Left renal cortex interstitium (tissue), 4 donors: ENCODE results near the gene TAF1C. TPM values are rescaled to one million over a fixed set of nuclear protein-coding genes. Genes with fewer than 3 reads are reported as not detected.

Source experiments
- DNase-seq, 4 donors: peaks; one replicate each; pipeline ENCODE4 v3.0.0-alpha.2; 2013; ENCODE audit warnings: low read depth in 4 of 4, low spot score in 2 of 4, missing footprints in 1 of 4
- polyA plus RNA-seq, 4 donors: library from polyadenylated mRNA; unstranded; fragments of 120-200 nt; gene quantifications; one replicate each; pipeline ENCODE4 v1.2.1, GENCODE V29; 2013; ENCODE audit not compliant: insufficient read length in 4 of 4

TAF1C gene
- polyA plus RNA-seq, 4 donors = 28.1 to 70.0 (median 43.5) TPM

GRCh38 chr16:84184775-84185174, 2.1 kb downstream of the TAF1C start:
- no peak for DNase-seq

GRCh38 chr16:84183911-84184591, 2.8 kb downstream of the TAF1C start:
- DNase-seq = no peak

DNA sequence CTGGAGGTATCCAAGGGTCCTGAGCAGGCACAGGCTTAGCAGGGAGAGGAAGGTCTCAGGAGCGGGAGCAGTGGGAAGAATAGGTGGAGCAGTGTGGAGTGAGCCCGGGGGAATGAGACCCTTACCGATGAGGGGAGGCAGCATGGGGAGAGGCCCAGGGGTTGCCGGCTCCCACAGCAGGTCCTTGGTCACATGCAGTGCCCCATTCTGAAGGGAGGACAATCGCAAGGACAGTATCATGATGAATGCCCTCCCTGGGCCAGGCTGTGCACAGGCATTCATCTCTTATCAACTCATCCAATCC, 3.3 kb downstream of the TAF1C start:
- DNase-seq = no peak

- no peak for DNase-seq
These were observed 3.9 kb downstream of the TAF1C start for GRCh38 chr16:84182680-84183571.

GRCh38 chr16:84182104-84182503, 4.8 kb downstream of the TAF1C start:
- DNase-seq = no peak

DNA sequence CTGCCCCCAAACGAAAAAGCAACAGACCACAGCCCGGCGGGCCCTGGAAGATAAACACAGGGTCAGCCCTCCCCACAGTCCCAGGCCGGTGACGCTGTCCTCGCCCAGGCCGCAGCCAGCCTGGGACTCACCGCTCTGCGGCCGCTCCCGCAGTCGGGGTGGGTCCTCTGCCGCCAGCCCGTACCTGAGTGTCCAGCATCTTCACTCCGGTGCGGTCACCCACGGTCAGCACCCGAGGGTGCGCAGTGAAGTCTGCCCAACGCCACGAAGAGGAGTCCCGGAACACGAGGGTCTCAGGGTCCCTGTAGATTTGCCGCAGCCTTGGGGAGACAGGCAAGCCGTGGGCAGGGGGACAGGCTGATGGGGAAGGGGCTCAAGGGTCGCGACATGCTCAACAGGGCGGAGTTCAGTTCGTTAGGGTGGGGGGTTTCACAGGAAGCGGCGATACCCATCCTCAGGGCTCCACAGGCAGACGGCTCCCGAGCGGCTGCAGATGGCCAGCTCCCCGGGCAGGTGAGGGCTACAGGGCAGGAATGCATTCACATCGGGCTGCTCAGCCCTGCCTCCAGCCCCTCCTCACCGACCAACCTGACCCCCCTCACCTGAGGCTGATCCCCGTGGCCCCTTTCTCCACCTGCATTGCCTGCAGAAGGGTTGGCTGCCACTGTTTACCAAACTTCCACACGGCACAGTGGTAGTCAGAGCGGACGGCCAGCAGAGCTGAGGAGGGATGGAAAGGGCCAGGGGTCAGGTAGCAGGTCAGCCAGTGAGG, 5.5 kb downstream of the TAF1C start:
- no peak for DNase-seq

GRCh38 chr16:84180519-84181140, 6.2 kb downstream of the TAF1C start:
- DNase-seq = no peak

- DNase-seq = no peak
These were observed 7.1 kb downstream of the TAF1C start for GRCh38 chr16:84179612-84180320.

DNA sequence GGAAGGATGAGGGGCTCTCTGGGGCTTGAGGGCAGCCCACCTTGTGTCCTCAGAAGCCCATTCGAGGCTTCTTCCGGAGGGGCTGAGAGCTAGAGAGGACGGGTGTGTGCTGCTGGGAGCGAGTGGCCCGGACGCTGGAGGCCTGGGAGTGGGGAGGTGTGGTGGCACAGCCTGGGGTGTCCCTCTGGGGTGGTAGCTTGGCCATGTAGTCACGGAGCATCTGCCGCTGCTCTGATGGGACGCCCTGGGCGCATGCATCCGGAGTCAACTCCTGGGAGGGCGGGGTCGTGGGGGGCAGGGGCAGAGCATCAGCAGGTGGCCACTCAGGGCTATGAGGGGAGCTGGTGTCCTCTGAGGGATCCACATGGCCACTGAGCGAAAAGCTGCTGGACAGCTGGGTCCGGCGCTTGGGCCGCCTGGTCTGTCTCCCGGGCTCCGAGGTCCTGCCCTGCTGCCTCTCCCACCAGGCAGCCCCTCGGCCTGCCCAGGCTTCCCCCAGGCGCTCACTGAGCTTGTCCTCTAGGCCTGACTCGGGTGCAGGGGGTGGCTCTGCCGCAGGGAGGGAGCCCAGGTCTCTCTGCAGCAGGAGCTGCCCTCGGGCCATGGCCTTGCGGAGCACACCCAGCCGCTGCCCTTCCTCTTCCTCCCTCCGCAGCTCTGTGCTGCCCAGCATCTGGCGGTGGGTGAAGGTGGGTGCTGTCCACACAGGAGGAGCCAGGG, 7.8 kb downstream of the TAF1C start:
- no peak for DNase-seq

- no peak for DNase-seq
These were observed 8.6 kb downstream of the TAF1C start for GRCh38 chr16:84178146-84178765.

DNA sequence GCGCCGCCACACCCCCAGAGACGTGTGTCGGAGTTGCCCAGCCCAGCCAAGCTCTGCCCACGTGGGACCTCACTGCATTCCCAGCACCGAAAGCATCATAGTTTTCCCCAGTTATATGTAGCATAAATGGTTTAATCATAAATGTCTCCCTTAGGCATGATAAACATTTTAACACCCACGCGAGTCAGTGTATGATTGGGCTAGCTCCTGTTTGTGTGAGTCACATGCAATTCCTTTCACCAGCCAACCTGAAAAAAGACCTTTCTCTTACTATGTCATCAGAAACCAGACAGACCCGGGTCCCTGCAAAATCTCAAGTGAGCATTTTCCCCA, 9.2 kb downstream of the TAF1C start:
- no peak for DNase-seq

- no peak for DNase-seq
These were observed 10.4 kb downstream of the TAF1C start for GRCh38 chr16:84176192-84177053.

DNA sequence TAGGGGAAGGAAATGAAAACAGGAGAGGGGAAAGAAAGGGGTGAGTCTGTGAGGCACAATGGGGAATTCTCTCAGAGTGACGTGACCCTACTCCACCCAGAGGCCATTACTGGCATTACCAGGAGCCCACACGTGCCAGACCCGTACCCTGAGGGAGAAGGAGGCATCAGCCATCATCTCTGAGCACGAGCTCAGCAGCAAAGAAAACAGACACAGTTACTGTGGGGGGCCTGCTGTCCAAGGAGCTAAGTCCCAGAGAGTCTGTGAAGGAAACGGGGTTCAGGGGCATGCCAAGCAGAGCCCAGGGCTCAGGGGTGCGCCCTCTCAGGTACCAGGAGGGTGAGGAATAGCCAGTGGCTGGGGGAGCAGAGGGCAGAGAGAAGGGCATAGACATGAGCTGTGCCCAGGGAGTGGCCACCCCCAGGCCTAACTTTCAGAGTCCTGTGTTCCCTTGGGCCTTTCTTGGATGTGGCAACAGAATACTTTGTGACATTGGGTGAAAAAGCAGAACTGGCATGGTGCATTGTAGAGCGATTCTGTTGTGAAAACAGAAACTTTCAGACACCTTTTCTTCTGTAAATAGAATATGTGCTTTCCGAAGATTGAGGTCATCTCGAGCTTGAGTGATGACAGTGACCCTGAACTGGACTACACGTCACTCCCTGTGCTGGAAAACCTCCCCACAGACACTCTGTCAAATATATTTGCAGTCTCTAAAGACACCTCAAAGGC, 11.3 kb downstream of the TAF1C start:
- peak in 1 of 4 donors; percentile 29 for DNase-seq

GRCh38 chr16:84174396-84174795, 12.5 kb downstream of the TAF1C start:
- no peak for DNase-seq

DNA sequence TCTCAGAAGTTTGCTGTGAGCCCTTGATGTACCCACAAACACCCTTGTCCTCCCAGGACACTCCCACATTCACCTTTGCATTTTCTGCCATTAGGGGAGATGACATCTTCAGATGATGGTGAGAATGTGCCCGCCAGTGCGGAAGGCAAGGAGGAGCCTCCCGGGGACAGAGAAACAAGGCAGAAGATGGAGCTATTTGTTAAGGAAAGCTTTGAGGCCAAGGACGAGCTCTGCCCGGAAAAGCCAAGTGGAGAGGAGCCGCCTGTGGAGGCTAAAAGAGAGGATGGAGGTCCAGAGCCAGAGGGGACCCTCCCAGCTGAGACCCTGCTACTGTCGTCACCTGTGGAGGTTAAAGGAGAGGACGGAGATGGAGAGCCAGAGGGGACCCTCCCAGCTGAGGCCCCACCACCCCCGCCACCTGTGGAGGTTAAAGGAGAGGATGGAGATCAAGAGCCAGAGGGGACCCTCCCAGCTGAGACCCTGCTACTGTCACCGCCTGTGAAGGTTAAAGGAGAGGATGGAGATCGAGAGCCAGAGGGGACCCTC, 17.0 kb downstream of the TAF1C start:
- no peak for DNase-seq

- DNase-seq = no peak
These were observed 19.8 kb downstream of the TAF1C start for GRCh38 chr16:84166796-84167695.
